Measurements from ENCODE around the gene YRDC.

GRCh38 chr1:37811027-37811655, 3.1 kb upstream of the YRDC start:
- peak; percentile 81 to 89 for TF ChIP-seq CTCF (conservative IDR thresholded peaks at IDR 0.05; ENCODE audit: low read depth in 2 of 2)
- TF ChIP-seq POLR2AphosphoS5 (IDR thresholded peaks at IDR 0.05; ENCODE audit: low read depth) = no peak
